K562 (cell line): Measurements from ENCODE around the gene HAPLN3. TPM values are rescaled to one million over a fixed set of nuclear protein-coding genes. Genes with fewer than 3 reads are reported as not detected.
A peak's percentile ranks its signal among the peaks of the same experiment; 100 is the strongest.

ENCODE experiments used
- BCL6 ChIP-seq: fragments of 250-450 bp; sonication (Bioruptor Pico); IDR thresholded peaks from 2 replicates; pipeline ENCODE4 v1.4.0; 2020
- DLX4 ChIP-seq: fragments of 250-450 bp; sonication (Bioruptor Pico); IDR thresholded peaks from 2 replicates; pipeline ENCODE4 v1.6.1; 2021; ENCODE audit warnings: mild to moderate bottlenecking
- EGR1 ChIP-seq: fragments of 450-650 bp; conservative IDR thresholded peaks from 2 replicates; pipeline ENCODE4 v1.6.1; 2017; ENCODE audit warnings: mild to moderate bottlenecking
- EP300 ChIP-seq: IDR thresholded peaks from 2 replicates; pipeline ENCODE4 v1.6.1; 2012; ENCODE audit warnings: low read length, improper control_type of control experiment
- HDAC1 ChIP-seq, 2 experiments: fragments of 450-650 bp; IDR thresholded peaks; 2 replicates each; pipeline ENCODE4 v1.6.1; 2016 to 2017; ENCODE audit warnings: inconsistent platforms in 1 of 2, mild to moderate bottlenecking in 1 of 2, moderate library complexity in 1 of 2
- HDAC2 ChIP-seq: fragments of 450-650 bp; IDR thresholded peaks from 2 replicates; pipeline ENCODE4 v1.6.1; 2016; ENCODE audit warnings: mild to moderate bottlenecking
- IFI16 ChIP-seq: fragments of 250-450 bp; sonication (Bioruptor Pico); IDR thresholded peaks from 2 replicates; pipeline ENCODE4 v2.1.2; 2022; ENCODE audit warnings: mild to moderate bottlenecking, inconsistent platforms
- LARP7 ChIP-seq: fragments of 450-650 bp; IDR thresholded peaks from 2 replicates; pipeline ENCODE4 v1.6.1; 2016
- LEF1 ChIP-seq: fragments of 450-650 bp; IDR thresholded peaks from 2 replicates; pipeline ENCODE4 v1.6.1; 2016; ENCODE audit warnings: mild to moderate bottlenecking
- MEF2D ChIP-seq: conservative IDR thresholded peaks from 2 replicates; pipeline ENCODE4 v1.6.1; 2016; ENCODE audit warnings: low read depth, missing genetic modification characterization, missing compliant biosample characterization
- MYC ChIP-seq, 2 experiments: fragments of 250-450 bp in 1 of 2; sonication (Bioruptor Pico) in 1 of 2; IDR thresholded peaks; 2 replicates each; pipeline versions ENCODE4 v1.5.1 to v1.6.1; 2012 to 2021; ENCODE audit warnings: low read depth in 2 of 2, borderline replicate concordance in 1 of 2, improper control_type of control experiment in 1 of 2, low read length in 1 of 2, mild to moderate bottlenecking in 1 of 2, moderate library complexity in 1 of 2
- NRF1 ChIP-seq, 2 experiments: fragments of 450-650 bp; IDR thresholded peaks in 1 of 2; conservative IDR thresholded peaks in 1 of 2; 2 replicates each; pipeline ENCODE4 v1.6.1; 2014; ENCODE audit warnings: mild to moderate bottlenecking in 2 of 2
- NUFIP1 ChIP-seq: fragments of 450-650 bp; IDR thresholded peaks from 2 replicates; pipeline ENCODE4 v1.6.1; 2018; ENCODE audit not compliant: partially characterized antibody
- PHB2 ChIP-seq: fragments of 450-650 bp; IDR thresholded peaks from 2 replicates; pipeline ENCODE4 v1.6.1; 2017; ENCODE audit warnings: low read depth
- PML ChIP-seq: IDR thresholded peaks from 2 replicates; pipeline ENCODE4 v1.6.1; 2012; ENCODE audit warnings: low read length, inconsistent platforms
- POLR2A ChIP-seq: fragments of 450-650 bp; conservative IDR thresholded peaks from 2 replicates; pipeline ENCODE4 v1.6.1; 2016
- SIX5 ChIP-seq, 2 experiments: IDR thresholded peaks; 2 replicates each; pipeline ENCODE4 v1.6.1; 2011; ENCODE audit warnings: low read length in 2 of 2, borderline replicate concordance in 1 of 2, low read depth in 1 of 2, mild to moderate bottlenecking in 1 of 2, moderate library complexity in 1 of 2; ENCODE audit not compliant: insufficient read depth in 1 of 2
- SMARCE1 ChIP-seq: fragments of 450-650 bp; IDR thresholded peaks from 2 replicates; pipeline ENCODE4 v1.7.1; 2016; ENCODE audit warnings: mild to moderate bottlenecking
- SNAPC5 ChIP-seq: fragments of 250-450 bp; sonication (Bioruptor Pico); IDR thresholded peaks from 2 replicates; pipeline ENCODE4 v1.8.0; 2021; ENCODE audit warnings: moderate library complexity, mild to moderate bottlenecking, inconsistent platforms
- TAF1 ChIP-seq: IDR thresholded peaks from 2 replicates; pipeline ENCODE4 v1.6.1; 2011; ENCODE audit warnings: mild to moderate bottlenecking, low read length, moderate library complexity; ENCODE audit not compliant: insufficient read depth, control insufficient read depth, severe bottlenecking; ENCODE audit errors: extremely low read depth
- TAF15 ChIP-seq: fragments of 200-400 bp; formaldehyde crosslinking; IDR thresholded peaks from 2 replicates; pipeline ENCODE4 v1.6.1; 2017; ENCODE audit warnings: mild to moderate bottlenecking, low read depth, low read length, moderate library complexity
- TARDBP ChIP-seq: fragments of 450-650 bp; IDR thresholded peaks from 2 replicates; pipeline ENCODE4 v1.6.1; 2016
- THAP12 ChIP-seq: fragments of 250-450 bp; sonication (Bioruptor Pico); IDR thresholded peaks from 2 replicates; pipeline ENCODE4 v1.9.0; 2021; ENCODE audit warnings: mild to moderate bottlenecking, inconsistent platforms
- TSC22D4 ChIP-seq: fragments of 450-650 bp; IDR thresholded peaks from 2 replicates; pipeline ENCODE4 v1.6.1; 2016; ENCODE audit warnings: missing genetic modification characterization, missing biosample characterization, control low read depth
- ZNF561 ChIP-seq: fragments of 450-650 bp; formaldehyde crosslinking; conservative IDR thresholded peaks from 2 replicates; pipeline ENCODE4 v1.4.0; 2020; ENCODE audit warnings: mild to moderate bottlenecking, moderate library complexity
- ZNF696 ChIP-seq: fragments of 250-450 bp; sonication (Bioruptor Pico); conservative IDR thresholded peaks from 2 replicates; pipeline ENCODE4 v1.4.0; 2020; ENCODE audit warnings: mild to moderate bottlenecking, moderate library complexity
- polyA plus RNA-seq, 8 experiments: library from polyadenylated mRNA; depleted of rRNA in 4 of 8; stranded (reverse) in 5 of 8; unstranded in 3 of 8; fragments of >200 nt; fragmentation: Nextera tagmentation in 2 of 8; fragmentation: Illumina TruSeq in 1 of 8; extraction: Ambion mirVana in 2 of 8; extraction: Trizol in 1 of 8; gene quantifications; 2 replicates each; pipeline versions ENCODE4 v1.2.1 to v1.2.3, GENCODE V29; 2011 to 2014; ENCODE audit warnings: inconsistent platforms in 1 of 8, missing spikeins in 1 of 8
- total RNA-seq, 7 experiments: library from RNA; depleted of rRNA in 6 of 7; stranded (reverse); fragments of >200 nt in 6 of 7; fragmentation: Illumina TruSeq in 2 of 7; extraction: Trizol in 2 of 7; gene quantifications; 2 replicates each; pipeline versions ENCODE4 v1.2.1 to v1.2.3, GENCODE V29; 2011 to 2021; ENCODE audit warnings: low replicate concordance in 1 of 7
- TF ChIP-seq, protein P1 (sequence below): sonication (generic); formaldehyde crosslinking; IDR thresholded peaks from 2 replicates; pipeline ENCODE4 v1.8.0; 2023; ENCODE audit warnings: mild to moderate bottlenecking, missing genetic modification reagents

Gene HAPLN3
- total and polyA plus RNA-seq, 9 of the 15 experiments (the other 6 are each of a cell fraction or from before 2014, with no cell fraction given), result 0.04 to 2.4 (median 0.65) TPM

DNA sequence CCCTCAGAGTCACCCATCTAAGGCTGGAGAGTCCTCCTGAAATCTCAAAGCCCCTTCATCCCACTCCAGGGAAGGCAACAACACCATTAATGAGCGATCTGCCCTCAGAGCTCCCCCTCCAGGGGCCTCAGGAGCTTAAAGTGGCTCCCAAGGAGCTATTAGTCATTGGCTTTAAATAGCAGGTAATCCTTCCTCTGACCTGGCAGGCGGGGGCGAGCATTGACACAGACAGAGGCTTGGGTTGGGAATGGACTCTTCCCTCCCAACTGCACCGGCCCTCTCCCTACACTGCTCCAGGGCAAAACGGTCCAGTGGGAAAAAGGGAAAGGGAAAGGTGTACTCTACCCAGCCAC, 16.4 kb upstream of the HAPLN3 start (continued):
- TF ChIP-seq THAP12 (CRISPR knock-in tag) (no peak), NRF1 (conservative IDR thresholded peaks at IDR 0.05 in 1 of 2, IDR thresholded peaks at IDR 0.05 in 1 of 2) (no peak), HDAC1 (IDR thresholded peaks at IDR 0.05) (no peak), BCL6 (CRISPR knock-in tag) (no peak), LARP7 (no peak), POLR2A (no peak), SIX5 (IDR thresholded peaks at IDR 0.05; ENCODE audit: borderline replicate concordance in 1 of 2, insufficient read depth in 1 of 2, low read depth in 1 of 2, low read length in 2 of 2) (no peak), TSC22D4 (tag) (no peak), SMARCE1 (no peak), ZNF561 (CRISPR knock-in tag) (no peak), ZNF696 (CRISPR knock-in tag) (no peak), IFI16 (CRISPR knock-in tag) (no peak), PHB2 (no peak), SNAPC5 (CRISPR knock-in tag) (no peak), NUFIP1 (no peak), TAF15 (no peak), DLX4 (CRISPR knock-in tag) (no peak), EP300 (peak; percentile 13; the same call in 1 of the 2 replicates), PML (no peak), TARDBP (no peak), LEF1 (peak; percentile 37; the same call in 1 of the 2 replicates), HDAC2 (no peak), TAF1 (peak; percentile 13), MYC (IDR thresholded peaks at IDR 0.05; ENCODE audit: low read depth, low read length) (no peak), MYC (CRISPR knock-in tag; IDR thresholded peaks at IDR 0.05; ENCODE audit: borderline replicate concordance, low read depth) (no peak), EGR1 (peak; percentile 87), MEF2D (tag) (0 out of 2 replicates have a peak, but pooled peaks have one; percentile 29)
- TF ChIP-seq, protein P1, sequence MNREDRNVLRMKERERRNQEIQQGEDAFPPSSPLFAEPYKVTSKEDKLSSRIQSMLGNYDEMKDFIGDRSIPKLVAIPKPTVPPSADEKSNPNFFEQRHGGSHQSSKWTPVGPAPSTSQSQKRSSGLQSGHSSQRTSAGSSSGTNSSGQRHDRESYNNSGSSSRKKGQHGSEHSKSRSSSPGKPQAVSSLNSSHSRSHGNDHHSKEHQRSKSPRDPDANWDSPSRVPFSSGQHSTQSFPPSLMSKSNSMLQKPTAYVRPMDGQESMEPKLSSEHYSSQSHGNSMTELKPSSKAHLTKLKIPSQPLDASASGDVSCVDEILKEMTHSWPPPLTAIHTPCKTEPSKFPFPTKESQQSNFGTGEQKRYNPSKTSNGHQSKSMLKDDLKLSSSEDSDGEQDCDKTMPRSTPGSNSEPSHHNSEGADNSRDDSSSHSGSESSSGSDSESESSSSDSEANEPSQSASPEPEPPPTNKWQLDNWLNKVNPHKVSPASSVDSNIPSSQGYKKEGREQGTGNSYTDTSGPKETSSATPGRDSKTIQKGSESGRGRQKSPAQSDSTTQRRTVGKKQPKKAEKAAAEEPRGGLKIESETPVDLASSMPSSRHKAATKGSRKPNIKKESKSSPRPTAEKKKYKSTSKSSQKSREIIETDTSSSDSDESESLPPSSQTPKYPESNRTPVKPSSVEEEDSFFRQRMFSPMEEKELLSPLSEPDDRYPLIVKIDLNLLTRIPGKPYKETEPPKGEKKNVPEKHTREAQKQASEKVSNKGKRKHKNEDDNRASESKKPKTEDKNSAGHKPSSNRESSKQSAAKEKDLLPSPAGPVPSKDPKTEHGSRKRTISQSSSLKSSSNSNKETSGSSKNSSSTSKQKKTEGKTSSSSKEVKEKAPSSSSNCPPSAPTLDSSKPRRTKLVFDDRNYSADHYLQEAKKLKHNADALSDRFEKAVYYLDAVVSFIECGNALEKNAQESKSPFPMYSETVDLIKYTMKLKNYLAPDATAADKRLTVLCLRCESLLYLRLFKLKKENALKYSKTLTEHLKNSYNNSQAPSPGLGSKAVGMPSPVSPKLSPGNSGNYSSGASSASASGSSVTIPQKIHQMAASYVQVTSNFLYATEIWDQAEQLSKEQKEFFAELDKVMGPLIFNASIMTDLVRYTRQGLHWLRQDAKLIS (CRISPR knock-in tag), result no peak
